ENCODE measurements around the gene RTL10. TPM values are rescaled to one million over a fixed set of nuclear protein-coding genes. Genes with fewer than 3 reads are reported as not detected.

RTL10 gene
- polyA plus RNA-seq, 1 of the 3 experiments (the other 2 are of a cell fraction): 7.8 TPM

DNA sequence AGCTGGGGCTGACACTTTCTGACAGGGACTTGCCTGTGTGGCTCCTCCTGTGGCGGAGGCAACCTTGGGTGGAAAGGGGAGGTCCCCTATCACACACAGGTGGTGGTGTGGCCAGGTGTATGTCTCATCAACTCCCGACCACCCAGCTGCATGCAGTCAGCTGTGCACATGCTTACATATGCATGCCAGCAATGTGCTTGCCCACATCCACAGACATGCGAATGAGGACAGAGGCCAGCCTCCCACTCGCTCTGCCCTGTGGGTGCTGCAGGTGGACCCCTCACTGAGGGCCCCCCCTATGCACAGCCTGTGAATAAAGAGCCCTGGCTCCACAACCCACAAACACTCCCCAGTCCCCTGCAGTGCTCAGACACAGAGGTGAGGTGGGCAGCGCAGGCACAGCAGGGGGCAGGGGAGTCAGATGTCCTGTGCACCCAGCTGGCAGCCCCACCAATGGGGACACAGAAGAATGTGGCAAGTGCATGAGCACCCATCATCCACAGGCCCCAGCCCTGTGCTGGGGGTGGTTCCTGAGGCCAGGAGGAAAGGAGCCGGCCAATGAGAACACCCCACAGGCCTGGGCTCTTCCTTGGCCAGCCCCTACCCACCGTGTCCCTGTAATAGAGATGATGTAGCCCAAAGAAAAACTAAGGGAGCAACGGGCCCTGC, 9.5 kb downstream of the RTL10 start:
- H3K9ac ChIP-seq: peak overlapping the region; percentile 16; the same call in 1 of the 2 replicates
- no peak for TF ChIP-seq JUND (IDR thresholded peaks at IDR 0.05)
- no peak for TF ChIP-seq RXRA (IDR thresholded peaks at IDR 0.05; ENCODE audit: borderline replicate concordance, low read depth)
- TF ChIP-seq, protein P1, sequence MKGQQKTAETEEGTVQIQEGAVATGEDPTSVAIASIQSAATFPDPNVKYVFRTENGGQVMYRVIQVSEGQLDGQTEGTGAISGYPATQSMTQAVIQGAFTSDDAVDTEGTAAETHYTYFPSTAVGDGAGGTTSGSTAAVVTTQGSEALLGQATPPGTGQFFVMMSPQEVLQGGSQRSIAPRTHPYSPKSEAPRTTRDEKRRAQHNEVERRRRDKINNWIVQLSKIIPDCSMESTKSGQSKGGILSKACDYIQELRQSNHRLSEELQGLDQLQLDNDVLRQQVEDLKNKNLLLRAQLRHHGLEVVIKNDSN (IDR thresholded peaks at IDR 0.05; ENCODE audit: borderline replicate concordance, low read depth): no peak
- TF ChIP-seq, protein P2, sequence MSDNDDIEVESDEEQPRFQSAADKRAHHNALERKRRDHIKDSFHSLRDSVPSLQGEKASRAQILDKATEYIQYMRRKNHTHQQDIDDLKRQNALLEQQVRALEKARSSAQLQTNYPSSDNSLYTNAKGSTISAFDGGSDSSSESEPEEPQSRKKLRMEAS (IDR thresholded peaks at IDR 0.05; ENCODE audit: low read depth): no peak
- no peak for TF ChIP-seq FOSL2 (IDR thresholded peaks at IDR 0.05; ENCODE audit: borderline replicate concordance, low read depth)
- no peak for TF ChIP-seq ELF1 (IDR thresholded peaks at IDR 0.05)
- TF ChIP-seq SIN3A (IDR thresholded peaks at IDR 0.05; ENCODE audit: borderline replicate concordance, low read depth, low read length): no peak
- TF ChIP-seq, protein P3, sequence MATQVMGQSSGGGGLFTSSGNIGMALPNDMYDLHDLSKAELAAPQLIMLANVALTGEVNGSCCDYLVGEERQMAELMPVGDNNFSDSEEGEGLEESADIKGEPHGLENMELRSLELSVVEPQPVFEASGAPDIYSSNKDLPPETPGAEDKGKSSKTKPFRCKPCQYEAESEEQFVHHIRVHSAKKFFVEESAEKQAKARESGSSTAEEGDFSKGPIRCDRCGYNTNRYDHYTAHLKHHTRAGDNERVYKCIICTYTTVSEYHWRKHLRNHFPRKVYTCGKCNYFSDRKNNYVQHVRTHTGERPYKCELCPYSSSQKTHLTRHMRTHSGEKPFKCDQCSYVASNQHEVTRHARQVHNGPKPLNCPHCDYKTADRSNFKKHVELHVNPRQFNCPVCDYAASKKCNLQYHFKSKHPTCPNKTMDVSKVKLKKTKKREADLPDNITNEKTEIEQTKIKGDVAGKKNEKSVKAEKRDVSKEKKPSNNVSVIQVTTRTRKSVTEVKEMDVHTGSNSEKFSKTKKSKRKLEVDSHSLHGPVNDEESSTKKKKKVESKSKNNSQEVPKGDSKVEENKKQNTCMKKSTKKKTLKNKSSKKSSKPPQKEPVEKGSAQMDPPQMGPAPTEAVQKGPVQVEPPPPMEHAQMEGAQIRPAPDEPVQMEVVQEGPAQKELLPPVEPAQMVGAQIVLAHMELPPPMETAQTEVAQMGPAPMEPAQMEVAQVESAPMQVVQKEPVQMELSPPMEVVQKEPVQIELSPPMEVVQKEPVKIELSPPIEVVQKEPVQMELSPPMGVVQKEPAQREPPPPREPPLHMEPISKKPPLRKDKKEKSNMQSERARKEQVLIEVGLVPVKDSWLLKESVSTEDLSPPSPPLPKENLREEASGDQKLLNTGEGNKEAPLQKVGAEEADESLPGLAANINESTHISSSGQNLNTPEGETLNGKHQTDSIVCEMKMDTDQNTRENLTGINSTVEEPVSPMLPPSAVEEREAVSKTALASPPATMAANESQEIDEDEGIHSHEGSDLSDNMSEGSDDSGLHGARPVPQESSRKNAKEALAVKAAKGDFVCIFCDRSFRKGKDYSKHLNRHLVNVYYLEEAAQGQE (IDR thresholded peaks at IDR 0.05; ENCODE audit: low read depth, low read length): no peak
- no peak for TF ChIP-seq NRF1 (IDR thresholded peaks at IDR 0.05; ENCODE audit: low read depth, low read length)
- TF ChIP-seq MXI1 (IDR thresholded peaks at IDR 0.05; ENCODE audit: low read depth, low read length): no peak
- TF ChIP-seq YY1 (IDR thresholded peaks at IDR 0.05; ENCODE audit: low read depth): no peak
- TF ChIP-seq TAF1 (IDR thresholded peaks at IDR 0.05; ENCODE audit: borderline replicate concordance, low read depth, low read length): no peak
- TF ChIP-seq GABPA (IDR thresholded peaks at IDR 0.05; ENCODE audit: low read depth): no peak
- TF ChIP-seq RCOR1 (IDR thresholded peaks at IDR 0.05; ENCODE audit: low read length): no peak
- TF ChIP-seq, protein P4, sequence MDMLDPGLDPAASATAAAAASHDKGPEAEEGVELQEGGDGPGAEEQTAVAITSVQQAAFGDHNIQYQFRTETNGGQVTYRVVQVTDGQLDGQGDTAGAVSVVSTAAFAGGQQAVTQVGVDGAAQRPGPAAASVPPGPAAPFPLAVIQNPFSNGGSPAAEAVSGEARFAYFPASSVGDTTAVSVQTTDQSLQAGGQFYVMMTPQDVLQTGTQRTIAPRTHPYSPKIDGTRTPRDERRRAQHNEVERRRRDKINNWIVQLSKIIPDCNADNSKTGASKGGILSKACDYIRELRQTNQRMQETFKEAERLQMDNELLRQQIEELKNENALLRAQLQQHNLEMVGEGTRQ (IDR thresholded peaks at IDR 0.05; ENCODE audit: borderline replicate concordance, low read depth, low read length): no peak
- peak; percentile 39 for DNase-seq
- no peak overlapping the region for H3K4me3 ChIP-seq (ENCODE audit: low read depth in 2 of 2, low read length in 1 of 2)
- ChIA-PET CTCF (interaction anchor here (1.0 to 1.3 kb wide), 4 partner anchors 10 to 115 kb away, joined by 3 to 5 read pairs (median 3); no protein-coding TSS in a partner anchor), POLR2A (interaction anchor here (0.9 to 1.4 kb wide), 3 partner anchors 9 to 32 kb away, joined by 3 to 8 read pairs (median 3); partner anchors contain the start of genes GNB1L and RTL10)
- H3K4me1 ChIP-seq (ENCODE audit: control insufficient read depth in 1 of 2, insufficient read depth in 2 of 2, low read depth in 1 of 2, low read length in 1 of 2): peaks cover 35 to 44% of the 10 kb centered on the region in 2 experiments; a peak in 3 of 4 replicates
- H3K9me3 ChIP-seq: no peaks in the 10 kb centered on the region
- peaks cover 48% of the 10 kb centered on the region; the same call in 1 of the 2 replicates for H3K79me2 ChIP-seq (ENCODE audit: insufficient read depth)
- H2AFZ ChIP-seq (ENCODE audit: low read depth): peak overlapping the region; percentile 64; the same call in 1 of the 2 replicates
- no peaks in the 10 kb centered on the region for H3K9me2 ChIP-seq
- WGBS (ENCODE audit: low lambda C conversion rate): 90% methylated on average over 4 of the region's 8 CpGs
- peak overlapping the region; percentile 66 to 92 for H3K27ac ChIP-seq (ENCODE audit: low read depth in 2 of 2, low read length in 1 of 2)
- peaks cover 5% of the 10 kb centered on the region; the same call in 1 of the 2 replicates for H4K20me1 ChIP-seq (ENCODE audit: insufficient read depth)
- H3K27me3 ChIP-seq (ENCODE audit: insufficient read depth): no peaks in the 10 kb centered on the region
- H3K4me2 ChIP-seq: peak overlapping the region; percentile 64
- H3K36me3 ChIP-seq (replicated peaks in 1 of 2; ENCODE audit: control insufficient read depth in 1 of 2, insufficient read depth in 2 of 2, low read length in 1 of 2): peaks cover under 1 to 12% of the 10 kb centered on the region in 2 experiments
- peaks cover 38% of the 10 kb centered on the region for H3F3A ChIP-seq (replicated peaks; ENCODE audit: insufficient read depth)
